GM23338 (cell line): Measurements from ENCODE around the gene IWS1. TPM values are rescaled to one million over a fixed set of nuclear protein-coding genes. Genes with fewer than 3 reads are reported as not detected.

Experiments
- ATAC-seq: fragments of 200-7000 bp; cut with Tn5 transposase; 3 replicates; pipeline ENCODE4 v1.9.1; 2020
- DNase-seq: peaks from one replicate; pipeline ENCODE4 v3.0.0-alpha.2; 2015; ENCODE audit warnings: low spot score
- H2AFZ ChIP-seq: fragments of 200-600 bp; sonication (generic); 2 replicates; pipeline ENCODE4 v1.8.0; 2016; ENCODE audit warnings: antibody characterized with exemption, mild to moderate bottlenecking, moderate library complexity
- H3F3A ChIP-seq: fragments of 200-600 bp; sonication (generic); replicated peaks from 2 replicates; pipeline ENCODE4 v1.8.0; 2017; ENCODE audit warnings: antibody characterized with exemption, mixed run types, low read depth
- H3K27ac ChIP-seq: fragments of 200-600 bp; sonication (generic); 2 replicates; pipeline ENCODE4 v1.6.1; 2016; ENCODE audit warnings: low read depth
- H3K27me3 ChIP-seq: fragments of 200-600 bp; sonication (generic); 2 replicates; pipeline ENCODE4 v1.8.0; 2016; ENCODE audit warnings: mild to moderate bottlenecking, mixed run types, moderate library complexity; ENCODE audit not compliant: insufficient read depth
- H3K36me3 ChIP-seq: fragments of 200-600 bp; sonication (generic); 2 replicates; pipeline ENCODE4 v1.8.0; 2016; ENCODE audit warnings: mild to moderate bottlenecking; ENCODE audit not compliant: insufficient read depth
- H3K4me1 ChIP-seq: fragments of 200-600 bp; sonication (generic); 2 replicates; pipeline ENCODE4 v1.8.0; 2016; ENCODE audit warnings: mild to moderate bottlenecking, moderate library complexity; ENCODE audit not compliant: insufficient read depth
- H3K4me2 ChIP-seq: fragments of 200-600 bp; sonication (generic); 2 replicates; pipeline ENCODE4 v1.7.1; 2017; ENCODE audit warnings: mixed run types
- H3K4me3 ChIP-seq: fragments of 200-600 bp; sonication (generic); 2 replicates; pipeline ENCODE4 v1.6.1; 2016; ENCODE audit warnings: mixed run types
- H3K79me2 ChIP-seq: fragments of 200-600 bp; sonication (generic); replicated peaks from 2 replicates; pipeline ENCODE4 v1.8.0; 2017; ENCODE audit warnings: mild to moderate bottlenecking; ENCODE audit not compliant: insufficient read depth
- H3K9me2 ChIP-seq: fragments of 200-600 bp; sonication (generic); 2 replicates; pipeline ENCODE4 v1.8.0; 2017; ENCODE audit not compliant: insufficient read depth
- H4K20me1 ChIP-seq: fragments of 200-600 bp; sonication (generic); replicated peaks from 2 replicates; pipeline ENCODE4 v1.8.0; 2017; ENCODE audit warnings: mild to moderate bottlenecking; ENCODE audit not compliant: insufficient read depth
- H3K27ac Mint-ChIP-seq: 2 replicates; pipeline ENCODE4 v1.8.0; 2020; ENCODE audit warnings: inconsistent platforms, mild to moderate bottlenecking, moderate library complexity, mixed read lengths
- H3K27me3 Mint-ChIP-seq: 3 replicates; pipeline ENCODE4 v1.8.0; 2022; ENCODE audit warnings: low read depth, mild to moderate bottlenecking, moderate library complexity, mixed read lengths, inconsistent platforms; ENCODE audit not compliant: insufficient read depth, poor library complexity
- H3K36me3 Mint-ChIP-seq: 3 replicates; pipeline ENCODE4 v1.8.0; 2021; ENCODE audit warnings: low read depth, mild to moderate bottlenecking, inconsistent platforms, moderate library complexity, mixed read lengths
- H3K4me1 Mint-ChIP-seq: 3 replicates; pipeline ENCODE4 v1.8.0; 2020; ENCODE audit warnings: mild to moderate bottlenecking, inconsistent platforms, mixed read lengths
- H3K4me3 Mint-ChIP-seq: 3 replicates; pipeline ENCODE4 v1.8.0; 2021; ENCODE audit warnings: moderate library complexity, mild to moderate bottlenecking, inconsistent platforms, mixed read lengths
- H3K9me3 Mint-ChIP-seq: 3 replicates; pipeline ENCODE4 v1.8.0; 2020; ENCODE audit warnings: moderate library complexity, mild to moderate bottlenecking, inconsistent platforms, mixed read lengths
- CREB1 ChIP-seq: fragments of 250-450 bp; sonication (Bioruptor Pico); IDR thresholded peaks from 2 replicates; pipeline ENCODE4 v1.5.0; 2020; ENCODE audit warnings: low read depth, mild to moderate bottlenecking, moderate library complexity
- EZH2phosphoT487 ChIP-seq: fragments of 200-600 bp; sonication (generic); IDR thresholded peaks from one replicate; pipeline ENCODE4 v1.8.1; 2018; ENCODE audit warnings: antibody characterized with exemption; ENCODE audit not compliant: unreplicated experiment
- JUNB ChIP-seq: IDR thresholded peaks from one replicate; pipeline ENCODE4 v1.6.1; 2016; ENCODE audit warnings: antibody characterized with exemption; ENCODE audit not compliant: unreplicated experiment
- POLR2AphosphoS5 ChIP-seq: IDR thresholded peaks from 2 replicates; pipeline ENCODE4 v1.6.1; 2016; ENCODE audit warnings: antibody characterized with exemption, low read depth
- ZNF114 ChIP-seq: fragments of 250-450 bp; sonication (Bioruptor Pico); IDR thresholded peaks from 2 replicates; pipeline ENCODE4 v1.5.0; 2020; ENCODE audit warnings: mild to moderate bottlenecking, moderate library complexity
- ZNF331 ChIP-seq: fragments of 250-450 bp; sonication (Bioruptor Pico); IDR thresholded peaks from 2 replicates; pipeline ENCODE4 v1.5.0; 2020; ENCODE audit warnings: low read depth, mild to moderate bottlenecking, moderate library complexity
- polyA plus RNA-seq: library from polyadenylated mRNA; unstranded; fragments of >200 nt; fragmentation: Nextera tagmentation; extraction: Ambion mirVana; gene quantifications from 2 replicates; pipeline ENCODE4 v1.2.1, GENCODE V29; 2016
- total RNA-seq: library from RNA; depleted of rRNA; stranded (reverse); fragments of >200 nt; shearing (Covaris generic); gene quantifications from 2 replicates; pipeline ENCODE4 v1.2.3, GENCODE V29; 2014
- TF ChIP-seq, protein P1 (sequence below): fragments of 250-450 bp; sonication (Bioruptor Pico); IDR thresholded peaks from 2 replicates; pipeline ENCODE4 v1.5.0; 2020; ENCODE audit warnings: mild to moderate bottlenecking, moderate library complexity
- TF ChIP-seq, protein P2 (sequence below), 2 experiments: fragments of 200-600 bp in 1 of 2; sonication (generic) in 1 of 2; conservative IDR thresholded peaks; 2 replicates each; pipeline versions ENCODE4 v1.5.1 to v1.6.1; 2016 to 2017; ENCODE audit warnings: antibody characterized with exemption in 2 of 2, low read depth in 2 of 2, mild to moderate bottlenecking in 2 of 2, moderate library complexity in 1 of 2

The IWS1 gene
- total and polyA plus RNA-seq, 2 experiments from 2014 or later: 82.8 to 97.2 TPM

DNA sequence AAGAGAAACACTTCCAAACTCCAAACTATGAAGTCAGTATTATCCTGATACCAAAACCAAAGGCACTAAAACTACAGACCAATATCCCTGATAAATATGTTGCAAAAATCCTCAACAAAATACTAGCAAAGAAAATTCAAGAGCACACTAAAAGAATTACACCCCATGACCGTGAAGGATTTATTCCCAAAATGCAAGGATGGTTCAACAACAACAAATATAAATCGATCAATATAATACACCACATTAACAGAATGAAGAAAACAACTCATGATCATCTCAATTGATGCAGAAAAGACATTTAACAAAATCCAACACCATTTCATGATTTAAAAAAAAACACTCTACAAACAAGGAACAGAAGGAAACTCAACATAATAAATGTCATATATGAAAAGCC lies 50.5 kb downstream of the IWS1 start (continued):
- TF ChIP-seq, protein P1, sequence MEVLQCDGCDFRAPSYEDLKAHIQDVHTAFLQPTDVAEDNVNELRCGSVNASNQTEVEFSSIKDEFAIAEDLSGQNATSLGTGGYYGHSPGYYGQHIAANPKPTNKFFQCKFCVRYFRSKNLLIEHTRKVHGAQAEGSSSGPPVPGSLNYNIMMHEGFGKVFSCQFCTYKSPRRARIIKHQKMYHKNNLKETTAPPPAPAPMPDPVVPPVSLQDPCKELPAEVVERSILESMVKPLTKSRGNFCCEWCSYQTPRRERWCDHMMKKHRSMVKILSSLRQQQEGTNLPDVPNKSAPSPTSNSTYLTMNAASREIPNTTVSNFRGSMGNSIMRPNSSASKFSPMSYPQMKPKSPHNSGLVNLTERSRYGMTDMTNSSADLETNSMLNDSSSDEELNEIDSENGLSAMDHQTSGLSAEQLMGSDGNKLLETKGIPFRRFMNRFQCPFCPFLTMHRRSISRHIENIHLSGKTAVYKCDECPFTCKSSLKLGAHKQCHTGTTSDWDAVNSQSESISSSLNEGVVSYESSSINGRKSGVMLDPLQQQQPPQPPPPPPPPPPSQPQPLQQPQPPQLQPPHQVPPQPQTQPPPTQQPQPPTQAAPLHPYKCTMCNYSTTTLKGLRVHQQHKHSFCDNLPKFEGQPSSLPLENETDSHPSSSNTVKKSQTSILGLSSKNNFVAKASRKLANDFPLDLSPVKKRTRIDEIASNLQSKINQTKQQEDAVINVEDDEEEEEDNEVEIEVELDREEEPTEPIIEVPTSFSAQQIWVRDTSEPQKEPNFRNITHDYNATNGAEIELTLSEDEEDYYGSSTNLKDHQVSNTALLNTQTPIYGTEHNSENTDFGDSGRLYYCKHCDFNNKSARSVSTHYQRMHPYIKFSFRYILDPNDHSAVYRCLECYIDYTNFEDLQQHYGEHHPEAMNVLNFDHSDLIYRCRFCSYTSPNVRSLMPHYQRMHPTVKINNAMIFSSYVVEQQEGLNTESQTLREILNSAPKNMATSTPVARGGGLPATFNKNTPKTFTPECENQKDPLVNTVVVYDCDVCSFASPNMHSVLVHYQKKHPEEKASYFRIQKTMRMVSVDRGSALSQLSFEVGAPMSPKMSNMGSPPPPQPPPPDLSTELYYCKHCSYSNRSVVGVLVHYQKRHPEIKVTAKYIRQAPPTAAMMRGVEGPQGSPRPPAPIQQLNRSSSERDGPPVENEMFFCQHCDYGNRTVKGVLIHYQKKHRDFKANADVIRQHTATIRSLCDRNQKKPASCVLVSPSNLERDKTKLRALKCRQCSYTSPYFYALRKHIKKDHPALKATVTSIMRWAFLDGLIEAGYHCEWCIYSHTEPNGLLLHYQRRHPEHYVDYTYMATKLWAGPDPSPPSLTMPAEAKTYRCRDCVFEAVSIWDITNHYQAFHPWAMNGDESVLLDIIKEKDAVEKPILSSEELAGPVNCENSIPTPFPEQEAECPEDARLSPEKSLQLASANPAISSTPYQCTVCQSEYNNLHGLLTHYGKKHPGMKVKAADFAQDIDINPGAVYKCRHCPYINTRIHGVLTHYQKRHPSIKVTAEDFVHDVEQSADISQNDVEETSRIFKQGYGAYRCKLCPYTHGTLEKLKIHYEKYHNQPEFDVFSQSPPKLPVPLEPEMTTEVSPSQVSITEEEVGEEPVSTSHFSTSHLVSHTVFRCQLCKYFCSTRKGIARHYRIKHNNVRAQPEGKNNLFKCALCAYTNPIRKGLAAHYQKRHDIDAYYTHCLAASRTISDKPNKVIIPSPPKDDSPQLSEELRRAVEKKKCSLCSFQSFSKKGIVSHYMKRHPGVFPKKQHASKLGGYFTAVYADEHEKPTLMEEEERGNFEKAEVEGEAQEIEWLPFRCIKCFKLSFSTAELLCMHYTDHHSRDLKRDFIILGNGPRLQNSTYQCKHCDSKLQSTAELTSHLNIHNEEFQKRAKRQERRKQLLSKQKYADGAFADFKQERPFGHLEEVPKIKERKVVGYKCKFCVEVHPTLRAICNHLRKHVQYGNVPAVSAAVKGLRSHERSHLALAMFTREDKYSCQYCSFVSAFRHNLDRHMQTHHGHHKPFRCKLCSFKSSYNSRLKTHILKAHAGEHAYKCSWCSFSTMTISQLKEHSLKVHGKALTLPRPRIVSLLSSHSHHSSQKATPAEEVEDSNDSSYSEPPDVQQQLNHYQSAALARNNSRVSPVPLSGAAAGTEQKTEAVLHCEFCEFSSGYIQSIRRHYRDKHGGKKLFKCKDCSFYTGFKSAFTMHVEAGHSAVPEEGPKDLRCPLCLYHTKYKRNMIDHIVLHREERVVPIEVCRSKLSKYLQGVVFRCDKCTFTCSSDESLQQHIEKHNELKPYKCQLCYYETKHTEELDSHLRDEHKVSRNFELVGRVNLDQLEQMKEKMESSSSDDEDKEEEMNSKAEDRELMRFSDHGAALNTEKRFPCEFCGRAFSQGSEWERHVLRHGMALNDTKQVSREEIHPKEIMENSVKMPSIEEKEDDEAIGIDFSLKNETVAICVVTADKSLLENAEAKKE (CRISPR knock-in tag): no peak
- no peak for TF ChIP-seq POLR2AphosphoS5
- TF ChIP-seq ZNF114 (CRISPR knock-in tag): no peak
- no peak for TF ChIP-seq CREB1 (CRISPR knock-in tag)
- TF ChIP-seq, protein P2, sequence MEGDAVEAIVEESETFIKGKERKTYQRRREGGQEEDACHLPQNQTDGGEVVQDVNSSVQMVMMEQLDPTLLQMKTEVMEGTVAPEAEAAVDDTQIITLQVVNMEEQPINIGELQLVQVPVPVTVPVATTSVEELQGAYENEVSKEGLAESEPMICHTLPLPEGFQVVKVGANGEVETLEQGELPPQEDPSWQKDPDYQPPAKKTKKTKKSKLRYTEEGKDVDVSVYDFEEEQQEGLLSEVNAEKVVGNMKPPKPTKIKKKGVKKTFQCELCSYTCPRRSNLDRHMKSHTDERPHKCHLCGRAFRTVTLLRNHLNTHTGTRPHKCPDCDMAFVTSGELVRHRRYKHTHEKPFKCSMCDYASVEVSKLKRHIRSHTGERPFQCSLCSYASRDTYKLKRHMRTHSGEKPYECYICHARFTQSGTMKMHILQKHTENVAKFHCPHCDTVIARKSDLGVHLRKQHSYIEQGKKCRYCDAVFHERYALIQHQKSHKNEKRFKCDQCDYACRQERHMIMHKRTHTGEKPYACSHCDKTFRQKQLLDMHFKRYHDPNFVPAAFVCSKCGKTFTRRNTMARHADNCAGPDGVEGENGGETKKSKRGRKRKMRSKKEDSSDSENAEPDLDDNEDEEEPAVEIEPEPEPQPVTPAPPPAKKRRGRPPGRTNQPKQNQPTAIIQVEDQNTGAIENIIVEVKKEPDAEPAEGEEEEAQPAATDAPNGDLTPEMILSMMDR (conservative IDR thresholded peaks at IDR 0.05; ENCODE audit: low read depth in 2 of 2): no peak
- TF ChIP-seq JUNB: no peak
- TF ChIP-seq EZH2phosphoT487: no peak
- no peak for TF ChIP-seq ZNF331 (CRISPR knock-in tag)

DNA sequence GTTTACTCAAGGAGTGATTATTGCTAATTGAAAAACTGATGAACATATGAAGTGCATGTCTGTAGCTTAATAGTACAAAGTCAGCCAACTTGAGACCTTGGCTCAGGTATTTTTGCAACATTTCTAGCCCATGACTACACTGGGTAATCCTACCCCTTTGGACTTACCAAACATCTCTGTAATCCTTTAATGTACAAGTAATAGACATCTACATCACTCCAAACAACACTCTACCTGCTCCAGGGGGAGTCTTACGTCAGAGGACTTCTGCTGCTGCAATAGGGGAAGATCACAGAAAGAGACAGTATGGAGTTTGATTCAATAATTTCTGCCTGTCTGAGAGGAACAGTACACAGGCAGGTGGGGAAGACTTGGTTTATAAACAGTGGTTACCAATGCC lies 54.0 kb downstream of the IWS1 start:
- H3K27ac Mint-ChIP-seq: no peak overlapping the region
- 0 out of 3 replicates have a peak, but pooled peaks cover 6% of the 10 kb centered on the region for H3K36me3 Mint-ChIP-seq
- no peaks in the 10 kb centered on the region; the same call in 1 of the 2 replicates for H3K36me3 ChIP-seq
- no peak overlapping the region for H3K4me3 Mint-ChIP-seq
- no peaks in the 10 kb centered on the region for H4K20me1 ChIP-seq
- no peak overlapping the region for H3K4me3 ChIP-seq
- H3K4me2 ChIP-seq: no peak overlapping the region
- H3K4me1 ChIP-seq: no peaks in the 10 kb centered on the region
- no peak overlapping the region for H2AFZ ChIP-seq
- ATAC-seq (no peak), DNase-seq (no peak)
- no peaks in the 10 kb centered on the region for H3K79me2 ChIP-seq
- no peaks in the 10 kb centered on the region for H3K27me3 ChIP-seq
- H3K9me2 ChIP-seq: no peaks in the 10 kb centered on the region
- no peak overlapping the region; the same call in 1 of the 2 replicates for H3K27ac ChIP-seq
- H3K4me1 Mint-ChIP-seq: no peaks in the 10 kb centered on the region
- H3K27me3 Mint-ChIP-seq: no peaks in the 10 kb centered on the region
- H3K9me3 Mint-ChIP-seq: no peaks in the 10 kb centered on the region
- no peaks in the 10 kb centered on the region for H3F3A ChIP-seq
- TF ChIP-seq CREB1 (CRISPR knock-in tag) (no peak), ZNF331 (CRISPR knock-in tag) (no peak), JUNB (no peak)
- TF ChIP-seq, protein P2 (conservative IDR thresholded peaks at IDR 0.05; ENCODE audit: low read depth in 2 of 2): no peak
